ENCODE data around the gene ZNF32. TPM values are rescaled to one million over a fixed set of nuclear protein-coding genes. Genes with fewer than 3 reads are reported as not detected.

The ZNF32 gene
- total and polyA plus RNA-seq, 2 experiments from 2014 or later, result 42.6 to 57.9 TPM

DNA sequence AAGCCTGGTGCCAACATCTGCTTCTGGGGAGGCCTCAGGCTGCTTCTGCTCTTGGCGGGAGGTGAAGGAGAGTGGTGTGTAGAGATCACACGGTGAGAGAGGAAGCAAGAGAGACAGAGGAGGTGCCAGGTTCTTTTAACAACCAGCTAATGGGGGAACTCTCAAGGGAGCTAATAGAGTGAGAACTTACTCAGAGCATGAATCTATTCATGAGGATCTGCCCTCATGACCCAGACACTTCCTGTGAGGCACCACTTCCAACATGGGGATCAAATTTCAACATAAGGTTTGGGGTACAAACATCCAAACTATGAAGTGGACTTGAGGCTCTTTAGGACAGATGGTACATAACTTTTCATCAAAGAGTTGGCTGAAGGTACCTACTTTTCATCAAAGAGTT is 5.1 kb upstream of the ZNF32 start:
- no peak for DNase-seq (ENCODE audit: low spot score)
- 49% methylated on average over 2 of the region's 2 CpGs for WGBS (ENCODE audit: low lambda C conversion rate, missing lambda C conversion rate)
- Histone ChIP-seq H2AFZ (no peak overlapping the region), H3K4me3 (no peak overlapping the region), H3K9me2 (replicated peaks; ENCODE audit: insufficient read depth) (no peaks in the 10 kb centered on the region), H4K20me1 (ENCODE audit: insufficient read depth, poor library complexity, severe bottlenecking) (no peaks in the 10 kb centered on the region), H3K4me1 (ENCODE audit: insufficient read depth) (peaks cover 8% of the 10 kb centered on the region), H3K27me3 (no peaks in the 10 kb centered on the region), H3K9me3 (ENCODE audit: low read depth) (no peaks in the 10 kb centered on the region), H3K79me2 (no peaks in the 10 kb centered on the region), H3K4me2 (no peak overlapping the region), H3K36me3 (replicated peaks; ENCODE audit: insufficient read depth, low read depth) (no peaks in the 10 kb centered on the region), H3K27ac (no peak overlapping the region)
- TF ChIP-seq EZH2phosphoT487 (IDR thresholded peaks at IDR 0.05; ENCODE audit: low read depth, severe bottlenecking, unreplicated experiment) (no peak), EZH2 (IDR thresholded peaks at IDR 0.05; ENCODE audit: borderline replicate concordance) (no peak)
- TF ChIP-seq, protein P1, sequence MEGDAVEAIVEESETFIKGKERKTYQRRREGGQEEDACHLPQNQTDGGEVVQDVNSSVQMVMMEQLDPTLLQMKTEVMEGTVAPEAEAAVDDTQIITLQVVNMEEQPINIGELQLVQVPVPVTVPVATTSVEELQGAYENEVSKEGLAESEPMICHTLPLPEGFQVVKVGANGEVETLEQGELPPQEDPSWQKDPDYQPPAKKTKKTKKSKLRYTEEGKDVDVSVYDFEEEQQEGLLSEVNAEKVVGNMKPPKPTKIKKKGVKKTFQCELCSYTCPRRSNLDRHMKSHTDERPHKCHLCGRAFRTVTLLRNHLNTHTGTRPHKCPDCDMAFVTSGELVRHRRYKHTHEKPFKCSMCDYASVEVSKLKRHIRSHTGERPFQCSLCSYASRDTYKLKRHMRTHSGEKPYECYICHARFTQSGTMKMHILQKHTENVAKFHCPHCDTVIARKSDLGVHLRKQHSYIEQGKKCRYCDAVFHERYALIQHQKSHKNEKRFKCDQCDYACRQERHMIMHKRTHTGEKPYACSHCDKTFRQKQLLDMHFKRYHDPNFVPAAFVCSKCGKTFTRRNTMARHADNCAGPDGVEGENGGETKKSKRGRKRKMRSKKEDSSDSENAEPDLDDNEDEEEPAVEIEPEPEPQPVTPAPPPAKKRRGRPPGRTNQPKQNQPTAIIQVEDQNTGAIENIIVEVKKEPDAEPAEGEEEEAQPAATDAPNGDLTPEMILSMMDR (IDR thresholded peaks at IDR 0.05; ENCODE audit: poor library complexity), result no peak

DNA sequence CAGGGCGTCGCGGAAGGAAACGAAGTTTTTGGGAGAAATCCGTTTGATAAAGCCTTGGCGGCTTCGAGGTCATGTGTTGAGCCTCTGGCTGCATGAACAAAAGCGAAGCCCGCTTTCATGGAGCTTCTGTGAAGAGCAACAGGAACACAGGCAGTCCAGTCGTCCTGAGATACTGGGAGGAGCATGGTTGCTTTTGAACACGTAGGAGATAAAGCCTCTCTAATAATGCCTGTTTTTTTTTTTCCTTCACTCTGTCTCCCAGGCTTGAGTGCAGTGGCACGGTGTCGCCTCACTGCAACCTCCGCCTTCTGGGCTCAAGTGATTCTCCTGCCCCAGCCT is 473 bp upstream of the ZNF32 start:
- 25% methylated on average over 14 of the region's 14 CpGs for WGBS (ENCODE audit: low lambda C conversion rate, missing lambda C conversion rate)
- H3K27ac ChIP-seq, result peak overlapping the region; percentile 78

DNA sequence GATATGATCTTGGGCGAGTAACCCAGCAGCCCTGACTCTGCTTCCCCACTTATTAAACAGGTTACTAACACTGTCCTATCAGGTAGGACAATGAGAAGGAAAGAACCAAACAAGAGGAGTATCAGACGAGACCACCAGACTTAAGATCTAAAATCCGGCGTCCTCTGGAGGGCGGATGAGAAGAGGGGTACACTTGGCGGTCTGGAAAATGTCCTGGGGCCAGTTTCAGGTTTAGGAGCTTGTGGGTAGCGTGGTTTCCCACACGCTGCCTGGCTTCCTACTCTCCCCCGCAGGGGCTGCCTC is 635 bp downstream of the ZNF32 start:
- Histone ChIP-seq H3K9me3 (ENCODE audit: low read depth) (peaks cover 44% of the 10 kb centered on the region), H3K4me3 (peak overlapping the region; percentile 86), H3K27ac (peak overlapping the region; percentile 77), H3K4me2 (peak overlapping the region; percentile 92), H3K36me3 (replicated peaks; ENCODE audit: insufficient read depth, low read depth) (peaks cover 18% of the 10 kb centered on the region), H4K20me1 (ENCODE audit: insufficient read depth, poor library complexity, severe bottlenecking) (no peaks in the 10 kb centered on the region), H3K79me2 (peaks cover 12% of the 10 kb centered on the region), H2AFZ (peak overlapping the region; percentile 98), H3K27me3 (no peaks in the 10 kb centered on the region), H3K4me1 (ENCODE audit: insufficient read depth) (peaks cover 8% of the 10 kb centered on the region), H3K9me2 (replicated peaks; ENCODE audit: insufficient read depth) (no peaks in the 10 kb centered on the region)
- TF ChIP-seq, protein P1 (IDR thresholded peaks at IDR 0.05; ENCODE audit: poor library complexity), result no peak
- TF ChIP-seq EZH2phosphoT487 (IDR thresholded peaks at IDR 0.05; ENCODE audit: low read depth, severe bottlenecking, unreplicated experiment) (no peak), EZH2 (IDR thresholded peaks at IDR 0.05; ENCODE audit: borderline replicate concordance) (no peak)
- no peak for DNase-seq (ENCODE audit: low spot score)
- whole genome bisulfite sequencing (ENCODE audit: low lambda C conversion rate, missing lambda C conversion rate), result 48% methylated on average over 9 of the region's 9 CpGs

More for the DNA sequence above, 473 bp upstream of the ZNF32 start:
- DNase-seq (ENCODE audit: low spot score), result no peak
- Histone ChIP-seq H3K79me2 (peaks cover 12% of the 10 kb centered on the region), H3K4me2 (peak overlapping the region; percentile 92), H3K9me3 (ENCODE audit: low read depth) (peaks cover 33% of the 10 kb centered on the region), H4K20me1 (ENCODE audit: insufficient read depth, poor library complexity, severe bottlenecking) (no peaks in the 10 kb centered on the region), H3K4me3 (peak overlapping the region; percentile 86), H3K4me1 (ENCODE audit: insufficient read depth) (peaks cover 8% of the 10 kb centered on the region), H3K9me2 (replicated peaks; ENCODE audit: insufficient read depth) (no peaks in the 10 kb centered on the region), H3K27me3 (no peaks in the 10 kb centered on the region), H2AFZ (peak overlapping the region; percentile 98), H3K36me3 (replicated peaks; ENCODE audit: insufficient read depth, low read depth) (peaks cover 6% of the 10 kb centered on the region)
- no peak for TF ChIP-seq EZH2phosphoT487 (IDR thresholded peaks at IDR 0.05; ENCODE audit: low read depth, severe bottlenecking, unreplicated experiment)

DNA sequence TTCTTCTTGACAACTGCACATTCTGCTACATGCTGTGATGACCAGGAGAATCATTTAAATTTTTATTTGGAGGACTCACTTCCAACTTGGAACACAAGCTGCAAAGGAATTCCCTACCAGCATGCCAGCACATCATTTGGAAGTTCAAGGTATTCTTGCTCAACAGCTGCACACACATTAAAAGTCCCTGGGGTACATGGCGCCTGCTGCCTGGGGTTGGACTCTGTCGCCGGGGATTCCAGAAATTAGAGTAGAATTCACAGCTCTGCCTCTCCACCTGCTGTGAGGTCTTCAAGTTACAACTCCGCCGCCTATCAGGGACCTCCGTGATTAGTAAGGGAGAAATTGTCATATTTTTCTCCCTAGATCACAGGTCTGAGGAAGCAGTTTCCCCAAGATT is 1.1 kb downstream of the ZNF32 start:
- Histone ChIP-seq H3K4me3 (peak overlapping the region; percentile 86), H2AFZ (peak overlapping the region; percentile 98), H3K4me2 (peak overlapping the region; percentile 92), H3K4me1 (ENCODE audit: insufficient read depth) (peaks cover 8% of the 10 kb centered on the region), H4K20me1 (ENCODE audit: insufficient read depth, poor library complexity, severe bottlenecking) (no peaks in the 10 kb centered on the region), H3K36me3 (replicated peaks; ENCODE audit: insufficient read depth, low read depth) (peaks cover 21% of the 10 kb centered on the region), H3K9me2 (replicated peaks; ENCODE audit: insufficient read depth) (no peaks in the 10 kb centered on the region), H3K27ac (no peak overlapping the region), H3K79me2 (peaks cover 12% of the 10 kb centered on the region), H3K9me3 (ENCODE audit: low read depth) (peaks cover 49% of the 10 kb centered on the region), H3K27me3 (no peaks in the 10 kb centered on the region)
- no peak for DNase-seq (ENCODE audit: low spot score)
- 97% methylated on average over 6 of the region's 6 CpGs for WGBS (ENCODE audit: low lambda C conversion rate, missing lambda C conversion rate)
- TF ChIP-seq EZH2phosphoT487 (IDR thresholded peaks at IDR 0.05; ENCODE audit: low read depth, severe bottlenecking, unreplicated experiment), result no peak
- no peak for TF ChIP-seq EZH2 (IDR thresholded peaks at IDR 0.05; ENCODE audit: borderline replicate concordance)
- TF ChIP-seq, protein P1 (IDR thresholded peaks at IDR 0.05; ENCODE audit: poor library complexity), result no peak
